Neural progenitor cell (in vitro differentiated cells): ENCODE measurements around the gene RNPEPL1. TPM values are rescaled to one million over a fixed set of nuclear protein-coding genes. Genes with fewer than 3 reads are reported as not detected.

Experiments used
- DNase-seq: peaks from one replicate; pipeline ENCODE4 v3.0.0-alpha.2; 2016; ENCODE audit warnings: low spot score
- H2AFZ ChIP-seq: fragments of 200-600 bp; sonication (generic); replicated peaks from 2 replicates; pipeline ENCODE4 v1.6.1; 2016; ENCODE audit warnings: antibody characterized with exemption
- H3F3A ChIP-seq: fragments of 200-600 bp; sonication (generic); 2 replicates; pipeline ENCODE4 v1.6.1; 2016; ENCODE audit warnings: antibody characterized with exemption, low read depth
- H3K27ac ChIP-seq: fragments of 200-600 bp; sonication (generic); 2 replicates; pipeline ENCODE4 v1.5.1; 2016; ENCODE audit warnings: mild to moderate bottlenecking
- H3K27me3 ChIP-seq: fragments of 200-600 bp; sonication (generic); 2 replicates; pipeline ENCODE4 v1.6.1; 2016; ENCODE audit warnings: mild to moderate bottlenecking, moderate library complexity
- H3K36me3 ChIP-seq: fragments of 200-600 bp; sonication (generic); 2 replicates; pipeline ENCODE4 v1.5.1; 2016
- H3K4me1 ChIP-seq: fragments of 200-600 bp; sonication (generic); 2 replicates; pipeline ENCODE4 v1.6.1; 2016; ENCODE audit warnings: mixed run types
- H3K4me2 ChIP-seq: fragments of 200-600 bp; sonication (generic); 2 replicates; pipeline ENCODE4 v1.6.1; 2016
- H3K4me3 ChIP-seq: fragments of 200-600 bp; sonication (generic); 2 replicates; pipeline ENCODE4 v1.5.1; 2016
- H3K79me2 ChIP-seq: fragments of 200-600 bp; sonication (generic); 2 replicates; pipeline ENCODE4 v1.6.1; 2016; ENCODE audit warnings: low read depth
- H3K9ac ChIP-seq: fragments of 200-600 bp; sonication (generic); 2 replicates; pipeline ENCODE4 v1.6.1; 2016
- H3K9me3 ChIP-seq: fragments of 200-600 bp; sonication (generic); 2 replicates; pipeline ENCODE4 v1.5.1; 2016; ENCODE audit warnings: low read depth
- H4K20me1 ChIP-seq: fragments of 200-600 bp; sonication (generic); 2 replicates; pipeline ENCODE4 v1.6.1; 2016; ENCODE audit warnings: low read depth
- H3K27ac Mint-ChIP-seq: 3 replicates; pipeline ENCODE4 v1.8.0; 2021; ENCODE audit warnings: mixed read lengths
- H3K27me3 Mint-ChIP-seq: 2 replicates; pipeline ENCODE4 v1.8.0; 2022; ENCODE audit warnings: low read depth, mild to moderate bottlenecking, inconsistent platforms, moderate library complexity, mixed read lengths; ENCODE audit not compliant: insufficient read depth
- H3K36me3 Mint-ChIP-seq: 3 replicates; pipeline ENCODE4 v1.8.0; 2021; ENCODE audit warnings: mixed read lengths
- H3K4me1 Mint-ChIP-seq: 3 replicates; pipeline ENCODE4 v1.8.0; 2021; ENCODE audit warnings: mixed read lengths
- H3K4me3 Mint-ChIP-seq: 3 replicates; pipeline ENCODE4 v1.8.0; 2021; ENCODE audit warnings: mild to moderate bottlenecking, moderate library complexity, mixed read lengths
- H3K9me3 Mint-ChIP-seq: 3 replicates; pipeline ENCODE4 v1.8.0; 2020; ENCODE audit warnings: mixed read lengths
- EZH2 ChIP-seq: fragments of 200-600 bp; sonication (generic); IDR thresholded peaks from 2 replicates; pipeline ENCODE4 v1.6.1; 2017; ENCODE audit warnings: antibody characterized with exemption, mild to moderate bottlenecking, moderate library complexity
- EZH2phosphoT487 ChIP-seq: fragments of 200-600 bp; sonication (generic); IDR thresholded peaks from 2 replicates; pipeline ENCODE4 v1.6.1; 2017; ENCODE audit warnings: antibody characterized with exemption
- total RNA-seq: library from RNA; depleted of rRNA; stranded (reverse); fragments of >200 nt; gene quantifications from 2 replicates; pipeline ENCODE4 v1.2.3, GENCODE V29; 2015; ENCODE audit warnings: low replicate concordance
- TF ChIP-seq, protein P1 (sequence below): fragments of 200-600 bp; sonication (generic); IDR thresholded peaks from 2 replicates; pipeline ENCODE4 v1.5.1; 2017; ENCODE audit warnings: antibody characterized with exemption, mild to moderate bottlenecking

RNPEPL1 gene
- total RNA-seq, 1 donor from 2014 or later = 2.7 TPM

DNA sequence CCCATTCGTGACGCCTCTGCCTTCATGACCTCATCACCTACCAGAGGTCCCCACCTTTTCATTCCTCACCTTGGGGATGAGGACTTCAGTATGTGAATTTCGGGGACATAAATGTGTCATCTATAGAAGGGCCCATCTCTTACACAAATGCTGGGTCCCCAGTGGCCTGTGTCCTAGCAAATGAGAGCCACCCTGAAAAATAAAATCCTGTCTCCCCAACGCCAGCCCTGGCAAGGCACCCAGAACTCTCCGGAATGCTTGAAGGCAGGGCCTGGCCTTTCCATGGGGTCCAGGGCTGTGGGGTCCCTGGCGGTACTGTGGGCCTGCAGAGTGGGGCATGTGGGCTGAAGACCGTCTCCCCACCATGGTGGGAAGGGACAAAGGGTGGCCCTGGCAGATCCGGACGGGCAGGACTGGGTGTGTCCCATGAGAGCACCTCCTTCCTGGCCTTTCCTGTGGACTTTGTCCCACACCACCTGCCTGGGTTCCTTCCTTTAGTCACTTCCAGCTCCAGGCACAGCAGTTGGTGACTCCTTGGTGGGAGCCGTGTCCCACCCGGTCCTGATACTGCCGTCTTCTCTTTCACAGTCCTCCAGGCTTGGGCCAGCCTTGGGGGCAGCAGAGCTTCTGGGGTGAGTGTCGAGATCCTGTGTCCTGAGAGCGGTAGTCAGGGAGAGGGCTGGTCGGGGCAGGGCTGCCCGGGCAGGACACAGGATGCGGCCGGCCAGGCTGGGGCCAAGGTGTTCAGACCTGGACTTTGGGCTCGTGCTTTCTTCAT, 36.8 kb downstream of the RNPEPL1 start:
- Histone ChIP-seq H3F3A (no peaks in the 10 kb centered on the region), H3K36me3 (no peaks in the 10 kb centered on the region), H3K9me3 (no peaks in the 10 kb centered on the region), H3K9ac (no peak overlapping the region), H4K20me1 (no peaks in the 10 kb centered on the region), H3K4me3 (no peak overlapping the region), H3K79me2 (no peaks in the 10 kb centered on the region), H3K4me2 (no peak overlapping the region), H2AFZ (no peak overlapping the region), H3K4me1 (no peaks in the 10 kb centered on the region), H3K27me3 (peaks cover 7% of the 10 kb centered on the region), H3K27ac (no peak overlapping the region)
- H3K27ac Mint-ChIP-seq = no peak overlapping the region
- H3K27me3 Mint-ChIP-seq = no peaks in the 10 kb centered on the region
- no peaks in the 10 kb centered on the region for H3K9me3 Mint-ChIP-seq
- peaks cover under 1% of the 10 kb centered on the region for H3K36me3 Mint-ChIP-seq
- TF ChIP-seq EZH2 (no peak), EZH2phosphoT487 (no peak)
- TF ChIP-seq, protein P1, sequence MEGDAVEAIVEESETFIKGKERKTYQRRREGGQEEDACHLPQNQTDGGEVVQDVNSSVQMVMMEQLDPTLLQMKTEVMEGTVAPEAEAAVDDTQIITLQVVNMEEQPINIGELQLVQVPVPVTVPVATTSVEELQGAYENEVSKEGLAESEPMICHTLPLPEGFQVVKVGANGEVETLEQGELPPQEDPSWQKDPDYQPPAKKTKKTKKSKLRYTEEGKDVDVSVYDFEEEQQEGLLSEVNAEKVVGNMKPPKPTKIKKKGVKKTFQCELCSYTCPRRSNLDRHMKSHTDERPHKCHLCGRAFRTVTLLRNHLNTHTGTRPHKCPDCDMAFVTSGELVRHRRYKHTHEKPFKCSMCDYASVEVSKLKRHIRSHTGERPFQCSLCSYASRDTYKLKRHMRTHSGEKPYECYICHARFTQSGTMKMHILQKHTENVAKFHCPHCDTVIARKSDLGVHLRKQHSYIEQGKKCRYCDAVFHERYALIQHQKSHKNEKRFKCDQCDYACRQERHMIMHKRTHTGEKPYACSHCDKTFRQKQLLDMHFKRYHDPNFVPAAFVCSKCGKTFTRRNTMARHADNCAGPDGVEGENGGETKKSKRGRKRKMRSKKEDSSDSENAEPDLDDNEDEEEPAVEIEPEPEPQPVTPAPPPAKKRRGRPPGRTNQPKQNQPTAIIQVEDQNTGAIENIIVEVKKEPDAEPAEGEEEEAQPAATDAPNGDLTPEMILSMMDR = no peak
- H3K4me3 Mint-ChIP-seq = no peak overlapping the region
- no peak for DNase-seq
- peaks cover 6% of the 10 kb centered on the region for H3K4me1 Mint-ChIP-seq

GRCh38 chr2:240605867-240606743, 37.8 kb downstream of the RNPEPL1 start:
- Histone ChIP-seq H3K9me3 (no peaks in the 10 kb centered on the region), H2AFZ (no peak overlapping the region), H3K4me1 (no peaks in the 10 kb centered on the region), H3K79me2 (no peaks in the 10 kb centered on the region), H4K20me1 (no peaks in the 10 kb centered on the region), H3K27me3 (peaks cover 7% of the 10 kb centered on the region), H3K36me3 (no peaks in the 10 kb centered on the region), H3F3A (no peaks in the 10 kb centered on the region), H3K9ac (no peak overlapping the region), H3K4me2 (no peak overlapping the region), H3K4me3 (no peak overlapping the region), H3K27ac (no peak overlapping the region)
- no peak for DNase-seq
- TF ChIP-seq EZH2 = no peak
- TF ChIP-seq, protein P1 = no peak
- TF ChIP-seq EZH2phosphoT487 = no peak
- Mint-ChIP-seq H3K36me3 (no peaks in the 10 kb centered on the region), H3K27ac (no peak overlapping the region), H3K9me3 (no peaks in the 10 kb centered on the region), H3K4me3 (no peak overlapping the region), H3K4me1 (peaks cover 6% of the 10 kb centered on the region), H3K27me3 (no peaks in the 10 kb centered on the region)

DNA sequence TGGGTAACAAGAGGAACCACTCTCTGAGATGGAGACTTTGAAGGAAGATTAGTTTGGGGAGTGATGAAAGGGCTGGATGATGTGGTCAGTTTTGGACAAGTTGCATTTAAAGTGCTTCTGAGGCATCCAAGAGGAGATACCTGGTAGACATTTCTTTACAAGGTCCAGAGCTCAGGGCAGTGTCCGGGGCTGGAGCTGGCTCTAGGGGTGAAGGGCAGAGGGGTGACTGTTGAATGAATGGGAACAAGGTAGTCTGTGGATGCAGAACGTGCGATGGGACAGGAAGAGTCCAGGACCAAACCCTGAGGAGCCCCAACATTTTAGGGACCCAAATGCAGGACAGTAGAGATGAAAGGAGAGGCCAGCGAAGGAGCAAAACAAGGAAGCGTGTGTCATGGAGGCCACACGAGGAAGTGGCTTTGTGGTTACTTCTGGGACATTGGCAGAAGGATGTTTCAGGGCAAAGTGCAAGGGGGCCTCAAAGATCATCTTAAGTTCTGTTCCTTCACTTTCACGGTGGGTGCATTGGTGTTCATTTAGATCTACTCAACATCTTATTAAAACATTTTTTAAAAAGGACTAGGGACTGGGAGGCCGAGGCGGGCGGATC, 43.4 kb downstream of the RNPEPL1 start:
- Histone ChIP-seq H3K4me2 (no peak overlapping the region), H3K4me1 (no peaks in the 10 kb centered on the region), H3F3A (no peaks in the 10 kb centered on the region), H3K36me3 (no peaks in the 10 kb centered on the region), H3K4me3 (no peak overlapping the region), H2AFZ (no peak overlapping the region), H3K27me3 (peaks cover 7% of the 10 kb centered on the region), H4K20me1 (no peaks in the 10 kb centered on the region), H3K9me3 (no peaks in the 10 kb centered on the region), H3K79me2 (no peaks in the 10 kb centered on the region), H3K27ac (no peak overlapping the region), H3K9ac (no peak overlapping the region)
- no peak for DNase-seq
- Mint-ChIP-seq H3K9me3 (peaks cover 1% of the 10 kb centered on the region), H3K4me3 (no peak overlapping the region), H3K27me3 (peaks cover 6% of the 10 kb centered on the region), H3K27ac (no peak overlapping the region), H3K36me3 (peaks cover 5% of the 10 kb centered on the region), H3K4me1 (no peaks in the 10 kb centered on the region)
- no peak for TF ChIP-seq EZH2phosphoT487
- TF ChIP-seq, protein P1 = no peak
- no peak for TF ChIP-seq EZH2
